ENCODE results near the gene NECTIN2. TPM values are rescaled to one million over a fixed set of nuclear protein-coding genes. Genes with fewer than 3 reads are reported as not detected.
A peak's percentile ranks its signal among the peaks of the same experiment; 100 is the strongest.
"Not testable (repeated sequence)": the region's sequence is repeated elsewhere in the genome, so short reads cannot be mapped to it uniquely, and the experiment has no call there.

Gene NECTIN2
- polyA plus RNA-seq, 2 of the 4 experiments (the other 2 are of a cell fraction): 69.4 to 89.6 TPM

GRCh38 chr19:44908836-44909261, 62.8 kb downstream of the NECTIN2 start:
- H3K4me2 ChIP-seq: no peak overlapping the region
- no peak overlapping the region for H3K4me3 ChIP-seq
- ChIA-PET CTCF (interaction anchor here (0.9 to 18.1 kb wide), 4 partner anchors 14 to 98 kb away, joined by 3 to 303 read pairs (median 4); partner anchors contain the start of gene CLPTM1), POLR2A (no interaction called here)
- TF ChIP-seq USF2 (IDR thresholded peaks at IDR 0.05) (no peak), TFCP2L1 (CRISPR knock-in tag; IDR thresholded peaks at IDR 0.05) (no peak), RARB (CRISPR knock-in tag; IDR thresholded peaks at IDR 0.05) (no peak), ZFP36 (IDR thresholded peaks at IDR 0.05; ENCODE audit: borderline replicate concordance, partially characterized antibody) (no peak), HOXA7 (CRISPR knock-in tag; IDR thresholded peaks at IDR 0.05) (no peak), HOXB13 (CRISPR knock-in tag; IDR thresholded peaks at IDR 0.05; ENCODE audit: low read depth) (no peak)
- TF ChIP-seq, protein P1, sequence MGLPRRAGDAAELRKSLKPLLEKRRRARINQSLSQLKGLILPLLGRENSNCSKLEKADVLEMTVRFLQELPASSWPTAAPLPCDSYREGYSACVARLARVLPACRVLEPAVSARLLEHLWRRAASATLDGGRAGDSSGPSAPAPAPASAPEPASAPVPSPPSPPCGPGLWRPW (IDR thresholded peaks at IDR 0.05): no peak
- TF ChIP-seq, protein P2, sequence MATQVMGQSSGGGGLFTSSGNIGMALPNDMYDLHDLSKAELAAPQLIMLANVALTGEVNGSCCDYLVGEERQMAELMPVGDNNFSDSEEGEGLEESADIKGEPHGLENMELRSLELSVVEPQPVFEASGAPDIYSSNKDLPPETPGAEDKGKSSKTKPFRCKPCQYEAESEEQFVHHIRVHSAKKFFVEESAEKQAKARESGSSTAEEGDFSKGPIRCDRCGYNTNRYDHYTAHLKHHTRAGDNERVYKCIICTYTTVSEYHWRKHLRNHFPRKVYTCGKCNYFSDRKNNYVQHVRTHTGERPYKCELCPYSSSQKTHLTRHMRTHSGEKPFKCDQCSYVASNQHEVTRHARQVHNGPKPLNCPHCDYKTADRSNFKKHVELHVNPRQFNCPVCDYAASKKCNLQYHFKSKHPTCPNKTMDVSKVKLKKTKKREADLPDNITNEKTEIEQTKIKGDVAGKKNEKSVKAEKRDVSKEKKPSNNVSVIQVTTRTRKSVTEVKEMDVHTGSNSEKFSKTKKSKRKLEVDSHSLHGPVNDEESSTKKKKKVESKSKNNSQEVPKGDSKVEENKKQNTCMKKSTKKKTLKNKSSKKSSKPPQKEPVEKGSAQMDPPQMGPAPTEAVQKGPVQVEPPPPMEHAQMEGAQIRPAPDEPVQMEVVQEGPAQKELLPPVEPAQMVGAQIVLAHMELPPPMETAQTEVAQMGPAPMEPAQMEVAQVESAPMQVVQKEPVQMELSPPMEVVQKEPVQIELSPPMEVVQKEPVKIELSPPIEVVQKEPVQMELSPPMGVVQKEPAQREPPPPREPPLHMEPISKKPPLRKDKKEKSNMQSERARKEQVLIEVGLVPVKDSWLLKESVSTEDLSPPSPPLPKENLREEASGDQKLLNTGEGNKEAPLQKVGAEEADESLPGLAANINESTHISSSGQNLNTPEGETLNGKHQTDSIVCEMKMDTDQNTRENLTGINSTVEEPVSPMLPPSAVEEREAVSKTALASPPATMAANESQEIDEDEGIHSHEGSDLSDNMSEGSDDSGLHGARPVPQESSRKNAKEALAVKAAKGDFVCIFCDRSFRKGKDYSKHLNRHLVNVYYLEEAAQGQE (IDR thresholded peaks at IDR 0.05): no peak
- peaks cover 49% of the 10 kb centered on the region for H3K4me1 ChIP-seq
- no peak overlapping the region for H3K27ac ChIP-seq
- ATAC-seq (no peak), FAIRE-seq (no peak), DNase-seq (ENCODE audit: low read depth in 1 of 2, low spot score in 1 of 2) (no peak)
- WGBS (ENCODE audit: missing lambda C conversion rate): 95% methylated on average over 37 of the region's 44 CpGs
- no peaks in the 10 kb centered on the region for H3K9me3 ChIP-seq

DNA sequence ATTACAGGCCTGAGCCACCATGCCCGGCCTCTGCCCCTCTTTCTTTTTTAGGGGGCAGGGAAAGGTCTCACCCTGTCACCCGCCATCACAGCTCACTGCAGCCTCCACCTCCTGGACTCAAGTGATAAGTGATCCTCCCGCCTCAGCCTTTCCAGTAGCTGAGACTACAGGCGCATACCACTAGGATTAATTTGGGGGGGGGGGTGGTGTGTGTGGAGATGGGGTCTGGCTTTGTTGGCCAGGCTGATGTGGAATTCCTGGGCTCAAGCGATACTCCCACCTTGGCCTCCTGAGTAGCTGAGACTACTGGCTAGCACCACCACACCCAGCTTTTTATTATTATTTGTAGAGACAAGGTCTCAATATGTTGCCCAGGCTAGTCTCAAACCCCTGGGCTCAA, 63.7 kb downstream of the NECTIN2 start:
- ChIA-PET CTCF (interaction anchor here (0.7 to 18.1 kb wide), 12 partner anchors 6 to 197 kb away, joined by 3 to 303 read pairs (median 4); partner anchors contain the start of gene CLPTM1), POLR2A (interaction anchor here (0.6 to 1.0 kb wide), 4 partner anchors 8 to 994 kb away, joined by 3 to 8 read pairs (median 6); no protein-coding TSS in a partner anchor)
- WGBS (ENCODE audit: missing lambda C conversion rate): 98% methylated on average over 5 of the region's 5 CpGs
- TF ChIP-seq ZFP36 (IDR thresholded peaks at IDR 0.05; ENCODE audit: borderline replicate concordance, partially characterized antibody): no peak
- TF ChIP-seq GATA3 (IDR thresholded peaks at IDR 0.05; ENCODE audit: borderline replicate concordance): no peak
- no peak for TF ChIP-seq E2F6 (IDR thresholded peaks at IDR 0.05; ENCODE audit: borderline replicate concordance, low read depth)
- TF ChIP-seq CBX2 (IDR thresholded peaks at IDR 0.05; ENCODE audit: borderline replicate concordance, low read depth): no peak
- no peak for TF ChIP-seq TP53 (CRISPR knock-in tag; IDR thresholded peaks at IDR 0.05)
- TF ChIP-seq, protein P3, sequence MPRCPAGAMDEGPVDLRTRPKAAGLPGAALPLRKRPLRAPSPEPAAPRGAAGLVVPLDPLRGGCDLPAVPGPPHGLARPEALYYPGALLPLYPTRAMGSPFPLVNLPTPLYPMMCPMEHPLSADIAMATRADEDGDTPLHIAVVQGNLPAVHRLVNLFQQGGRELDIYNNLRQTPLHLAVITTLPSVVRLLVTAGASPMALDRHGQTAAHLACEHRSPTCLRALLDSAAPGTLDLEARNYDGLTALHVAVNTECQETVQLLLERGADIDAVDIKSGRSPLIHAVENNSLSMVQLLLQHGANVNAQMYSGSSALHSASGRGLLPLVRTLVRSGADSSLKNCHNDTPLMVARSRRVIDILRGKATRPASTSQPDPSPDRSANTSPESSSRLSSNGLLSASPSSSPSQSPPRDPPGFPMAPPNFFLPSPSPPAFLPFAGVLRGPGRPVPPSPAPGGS (IDR thresholded peaks at IDR 0.05): no peak
- no peak for TF ChIP-seq RARB (CRISPR knock-in tag; IDR thresholded peaks at IDR 0.05)
- no peak for TF ChIP-seq USF2 (IDR thresholded peaks at IDR 0.05)
- TF ChIP-seq, protein P1 (IDR thresholded peaks at IDR 0.05): no peak
- no peak for TF ChIP-seq NPAS2 (CRISPR knock-in tag; IDR thresholded peaks at IDR 0.05; ENCODE audit: borderline replicate concordance)
- TF ChIP-seq, protein P4, sequence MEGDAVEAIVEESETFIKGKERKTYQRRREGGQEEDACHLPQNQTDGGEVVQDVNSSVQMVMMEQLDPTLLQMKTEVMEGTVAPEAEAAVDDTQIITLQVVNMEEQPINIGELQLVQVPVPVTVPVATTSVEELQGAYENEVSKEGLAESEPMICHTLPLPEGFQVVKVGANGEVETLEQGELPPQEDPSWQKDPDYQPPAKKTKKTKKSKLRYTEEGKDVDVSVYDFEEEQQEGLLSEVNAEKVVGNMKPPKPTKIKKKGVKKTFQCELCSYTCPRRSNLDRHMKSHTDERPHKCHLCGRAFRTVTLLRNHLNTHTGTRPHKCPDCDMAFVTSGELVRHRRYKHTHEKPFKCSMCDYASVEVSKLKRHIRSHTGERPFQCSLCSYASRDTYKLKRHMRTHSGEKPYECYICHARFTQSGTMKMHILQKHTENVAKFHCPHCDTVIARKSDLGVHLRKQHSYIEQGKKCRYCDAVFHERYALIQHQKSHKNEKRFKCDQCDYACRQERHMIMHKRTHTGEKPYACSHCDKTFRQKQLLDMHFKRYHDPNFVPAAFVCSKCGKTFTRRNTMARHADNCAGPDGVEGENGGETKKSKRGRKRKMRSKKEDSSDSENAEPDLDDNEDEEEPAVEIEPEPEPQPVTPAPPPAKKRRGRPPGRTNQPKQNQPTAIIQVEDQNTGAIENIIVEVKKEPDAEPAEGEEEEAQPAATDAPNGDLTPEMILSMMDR (IDR thresholded peaks at IDR 0.05): no peak
- TF ChIP-seq HOXB13 (CRISPR knock-in tag; IDR thresholded peaks at IDR 0.05; ENCODE audit: low read depth): no peak
- no peak for TF ChIP-seq JUN (IDR thresholded peaks at IDR 0.05)
- no peak for TF ChIP-seq SMC3 (IDR thresholded peaks at IDR 0.05)
- no peak for TF ChIP-seq EHF (CRISPR knock-in tag; IDR thresholded peaks at IDR 0.05)
- TF ChIP-seq FOXS1 (CRISPR knock-in tag; IDR thresholded peaks at IDR 0.05): no peak
- no peak for TF ChIP-seq ZNF302 (CRISPR knock-in tag; IDR thresholded peaks at IDR 0.05)
- no peak for TF ChIP-seq CBX8 (IDR thresholded peaks at IDR 0.05)
- TF ChIP-seq ESRRA (IDR thresholded peaks at IDR 0.05; ENCODE audit: borderline replicate concordance, low read length): no peak
- Histone ChIP-seq H3K4me1 (peaks cover 49% of the 10 kb centered on the region), H3K9me3 (no peaks in the 10 kb centered on the region), H3K4me2 (no peak overlapping the region), H3K4me3 (no peak overlapping the region), H3K27ac (peak overlapping the region in 1 of 2 experiments; percentile 92; a peak in 3 of 6 replicates)
- DNase-seq (ENCODE audit: low read depth in 1 of 2, low spot score in 1 of 2): no peak
- ATAC-seq: no peak
- FAIRE-seq: no peak

GRCh38 chr19:44911896-44912295, 65.8 kb downstream of the NECTIN2 start:
- DNase-seq (ENCODE audit: low read depth in 1 of 2, low spot score in 1 of 2); H3K4me3 ChIP-seq; FAIRE-seq; H3K4me2 ChIP-seq; ATAC-seq; H3K9me3 ChIP-seq: not testable (repeated sequence)
- Histone ChIP-seq H3K4me1 (peaks cover 36% of the 10 kb centered on the region), H3K27ac (peak overlapping the region in 1 of 2 experiments; percentile 92; a peak in 3 of 6 replicates)
- ChIA-PET POLR2A (interaction anchor here (0.7 kb wide), 1 partner anchor 127 kb away, joined by 7 read pairs; the partner anchor contains the start of gene CLASRP), CTCF (interaction anchor here (0.7 to 18.1 kb wide), 15 partner anchors 8 to 148 kb away, joined by 3 to 303 read pairs (median 7); partner anchors contain the start of genes APOC2 and CLPTM1)
- 95% methylated on average over 6 of the region's 6 CpGs for WGBS (ENCODE audit: missing lambda C conversion rate)
